Mononuclear cell (primary cell): ENCODE measurements around the gene ATP11A. TPM values are rescaled to one million over a fixed set of nuclear protein-coding genes. Genes with fewer than 3 reads are reported as not detected.

ENCODE experiments used
- H3K27me3 ChIP-seq: 2 replicates; pipeline ENCODE4 v1.6.0; 2011; ENCODE audit warnings: low read length, control low read depth; ENCODE audit not compliant: insufficient read depth
- H3K4me1 ChIP-seq: 2 replicates; pipeline ENCODE4 v1.5.1; 2011; ENCODE audit warnings: mild to moderate bottlenecking, low read length, control low read depth; ENCODE audit not compliant: insufficient read depth
- H3K4me3 ChIP-seq: 2 replicates; pipeline ENCODE4 v1.5.1; 2011; ENCODE audit warnings: mild to moderate bottlenecking, low read length, moderate library complexity
- H3K9me3 ChIP-seq: 2 replicates; pipeline ENCODE4 v1.5.1; 2011; ENCODE audit warnings: low read depth, mild to moderate bottlenecking, control low read depth, low read length
- total RNA-seq: library from RNA; depleted of rRNA; stranded (reverse); fragments of >200 nt; gene quantifications from one replicate; pipeline ENCODE4 v1.2.3, GENCODE V29; 2012

The ATP11A gene
- total RNA-seq, 1 donor = 24.9 TPM

DNA sequence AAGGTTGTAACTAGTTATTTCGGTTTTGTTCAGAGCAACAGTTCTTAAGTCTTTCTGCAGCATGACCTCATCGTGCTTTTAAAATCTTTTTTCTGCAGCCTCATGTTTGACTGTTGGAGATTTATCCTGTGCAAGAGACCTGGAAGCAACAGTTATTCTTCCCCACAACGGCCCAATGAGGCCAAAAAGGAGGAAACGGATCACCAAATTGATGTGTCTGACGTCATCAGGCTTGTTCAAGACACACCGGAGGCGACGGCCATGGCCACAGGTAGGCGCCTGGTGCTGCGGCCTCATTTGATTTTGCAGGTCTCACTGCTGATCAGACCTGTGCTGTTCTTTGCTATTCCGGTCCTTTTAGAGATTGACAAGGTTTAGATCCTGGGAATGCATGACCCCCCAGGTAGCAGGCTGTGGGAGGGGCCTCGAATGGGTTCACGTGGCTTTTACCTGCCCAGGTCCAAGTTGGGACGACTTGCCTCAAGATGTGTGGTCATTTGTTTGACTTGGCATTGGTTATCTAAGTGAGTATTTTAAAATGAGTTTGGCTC is 212.3 kb downstream of the ATP11A start:
- Histone ChIP-seq H3K4me3 (no peak overlapping the region), H3K27me3 (no peaks in the 10 kb centered on the region), H3K9me3 (no peaks in the 10 kb centered on the region), H3K4me1 (no peaks in the 10 kb centered on the region)

DNA sequence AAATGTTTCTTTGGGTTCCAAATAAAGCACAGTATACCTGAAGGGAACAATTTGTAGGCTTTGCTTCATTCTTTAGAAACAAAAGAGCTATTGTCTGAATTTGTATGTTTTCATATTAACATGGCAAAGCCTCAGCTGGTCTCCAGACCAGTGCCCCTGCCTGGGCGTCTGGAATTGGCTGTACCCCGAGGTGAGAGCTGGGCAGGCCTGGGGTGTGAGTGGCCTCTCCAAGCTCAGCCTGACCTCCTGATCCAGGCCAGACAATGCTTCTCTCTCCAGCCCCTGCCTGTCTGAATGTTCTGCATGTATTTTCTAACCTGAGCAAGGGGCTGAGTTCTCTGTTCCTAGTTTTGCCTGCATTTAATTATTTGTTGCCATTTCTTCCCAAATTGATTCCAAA is 212.8 kb downstream of the ATP11A start:
- Histone ChIP-seq H3K9me3 (no peaks in the 10 kb centered on the region), H3K4me1 (no peaks in the 10 kb centered on the region), H3K27me3 (no peaks in the 10 kb centered on the region), H3K4me3 (no peak overlapping the region)

GRCh38 chr13:112903071-112903577 is 213.3 kb downstream of the ATP11A start:
- H3K4me1 ChIP-seq = peaks cover 2% of the 10 kb centered on the region
- H3K27me3 ChIP-seq = no peaks in the 10 kb centered on the region
- H3K9me3 ChIP-seq = no peaks in the 10 kb centered on the region
- no peak overlapping the region for H3K4me3 ChIP-seq

- H3K27me3 ChIP-seq = no peaks in the 10 kb centered on the region
- H3K9me3 ChIP-seq = no peaks in the 10 kb centered on the region
- H3K4me1 ChIP-seq = peaks cover 3% of the 10 kb centered on the region
- H3K4me3 ChIP-seq = no peak overlapping the region
Measured at GRCh38 chr13:112903606-112904195, 213.9 kb downstream of the ATP11A start.

- H3K27me3 ChIP-seq = no peaks in the 10 kb centered on the region
- H3K9me3 ChIP-seq = no peaks in the 10 kb centered on the region
- peaks cover 3% of the 10 kb centered on the region for H3K4me1 ChIP-seq
- H3K4me3 ChIP-seq = no peak overlapping the region
Measured at GRCh38 chr13:112904436-112904960, 214.7 kb downstream of the ATP11A start.

- no peaks in the 10 kb centered on the region for H3K9me3 ChIP-seq
- H3K4me3 ChIP-seq = no peak overlapping the region
- peaks cover 3% of the 10 kb centered on the region for H3K4me1 ChIP-seq
- H3K27me3 ChIP-seq = no peaks in the 10 kb centered on the region
Measured at GRCh38 chr13:112905086-112905485, 215.2 kb downstream of the ATP11A start.

DNA sequence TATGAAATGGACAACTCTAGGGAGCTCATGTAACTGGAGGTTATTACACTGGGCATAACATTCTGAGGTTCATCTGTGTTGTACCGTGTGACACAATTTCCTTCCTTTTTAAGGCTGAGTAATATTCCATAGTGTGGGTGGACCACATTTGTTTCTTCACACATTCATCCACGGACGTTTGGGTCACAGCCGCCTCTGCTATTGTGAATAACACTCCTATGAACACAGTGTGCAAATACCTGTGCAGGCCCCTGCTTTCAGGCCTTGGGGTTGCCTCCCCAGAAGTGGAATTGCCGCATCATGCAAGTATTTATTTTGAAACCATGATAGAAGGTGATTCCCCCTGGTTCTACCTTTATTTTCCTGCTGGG is 215.8 kb downstream of the ATP11A start:
- no peaks in the 10 kb centered on the region for H3K9me3 ChIP-seq
- H3K4me1 ChIP-seq = peaks cover 3% of the 10 kb centered on the region
- H3K27me3 ChIP-seq = no peaks in the 10 kb centered on the region
- H3K4me3 ChIP-seq = no peak overlapping the region

DNA sequence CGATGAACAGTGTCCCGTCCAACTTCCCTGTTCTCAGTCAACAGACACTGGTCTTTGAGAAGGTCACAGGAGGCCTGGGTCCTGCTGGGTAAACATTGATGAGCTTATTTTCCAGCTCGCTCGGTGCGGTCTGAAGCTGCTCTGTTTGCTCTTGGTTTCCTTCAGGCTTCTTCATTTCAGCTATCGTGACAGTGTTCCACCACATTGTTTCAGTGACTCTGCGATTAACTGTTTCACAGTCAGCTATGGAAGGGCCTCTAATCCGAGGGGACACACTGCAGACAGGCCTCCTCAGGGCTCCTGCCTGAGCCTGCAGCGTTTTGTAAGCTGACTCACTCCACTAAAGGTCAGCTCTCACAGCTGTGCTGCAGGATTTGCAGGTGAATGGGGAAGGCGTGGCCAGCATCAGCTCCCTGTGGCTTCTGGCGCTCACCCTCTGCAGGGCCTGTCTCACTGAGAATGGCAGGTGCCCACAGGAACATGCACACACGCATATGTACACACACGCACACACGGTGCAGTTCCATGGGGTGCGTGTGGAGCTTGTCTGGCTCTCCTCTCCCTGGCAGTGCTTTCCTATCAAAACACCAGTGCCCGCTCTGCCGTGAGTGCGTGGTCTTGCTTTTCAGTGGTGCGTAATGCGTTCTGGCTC is 216.3 kb downstream of the ATP11A start:
- Histone ChIP-seq H3K27me3 (no peaks in the 10 kb centered on the region), H3K9me3 (no peaks in the 10 kb centered on the region), H3K4me3 (no peak overlapping the region), H3K4me1 (peaks cover 3% of the 10 kb centered on the region)

- H3K4me1 ChIP-seq = peaks cover 3% of the 10 kb centered on the region
- H3K27me3 ChIP-seq = no peaks in the 10 kb centered on the region
- H3K4me3 ChIP-seq = no peak overlapping the region
- H3K9me3 ChIP-seq = no peaks in the 10 kb centered on the region
Measured at GRCh38 chr13:112907286-112907685, 217.4 kb downstream of the ATP11A start.

DNA sequence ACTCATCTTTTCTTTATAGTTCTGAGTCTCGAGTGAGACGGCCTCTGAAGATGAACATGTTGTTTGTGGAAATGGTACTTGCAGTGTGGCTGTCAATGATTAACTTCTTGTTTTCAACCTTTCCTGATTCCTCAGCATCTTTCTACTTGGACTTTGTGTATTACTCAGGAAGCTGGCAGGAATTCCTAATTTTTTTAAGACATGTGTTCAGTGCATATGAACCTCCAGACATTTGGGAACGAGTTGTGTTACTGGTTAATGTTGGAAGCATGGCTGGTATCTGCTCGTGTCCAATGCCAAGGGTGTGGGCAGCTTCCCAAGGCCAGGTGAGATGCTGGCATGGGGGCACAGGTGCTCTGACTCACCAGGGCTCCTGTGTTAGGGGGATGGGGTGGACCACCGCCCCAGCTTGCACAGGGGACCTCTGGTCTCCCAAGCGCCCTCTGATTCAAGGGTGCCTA is 218.1 kb downstream of the ATP11A start:
- Histone ChIP-seq H3K4me3 (no peak overlapping the region), H3K9me3 (no peaks in the 10 kb centered on the region)

GRCh38 chr13:112908342-112908741 is 218.5 kb downstream of the ATP11A start:
- Histone ChIP-seq H3K4me1 (peaks cover 3% of the 10 kb centered on the region), H3K27me3 (no peaks in the 10 kb centered on the region), H3K4me3 (no peak overlapping the region), H3K9me3 (no peaks in the 10 kb centered on the region)

More for the DNA sequence above, 218.1 kb downstream of the ATP11A start:
- Histone ChIP-seq H3K4me1 (peaks cover 3% of the 10 kb centered on the region), H3K27me3 (no peaks in the 10 kb centered on the region)

- peaks cover 3% of the 10 kb centered on the region for H3K4me1 ChIP-seq
- no peaks in the 10 kb centered on the region for H3K9me3 ChIP-seq
Measured at GRCh38 chr13:112910016-112910415, 220.2 kb downstream of the ATP11A start.

GRCh38 chr13:112910616-112911280 is 220.9 kb downstream of the ATP11A start:
- no peaks in the 10 kb centered on the region for H3K9me3 ChIP-seq
- peaks cover 3% of the 10 kb centered on the region for H3K4me1 ChIP-seq

More at GRCh38 chr13:112910016-112910415, 220.2 kb downstream of the ATP11A start:
- no peaks in the 10 kb centered on the region for H3K27me3 ChIP-seq
- no peak overlapping the region for H3K4me3 ChIP-seq

DNA sequence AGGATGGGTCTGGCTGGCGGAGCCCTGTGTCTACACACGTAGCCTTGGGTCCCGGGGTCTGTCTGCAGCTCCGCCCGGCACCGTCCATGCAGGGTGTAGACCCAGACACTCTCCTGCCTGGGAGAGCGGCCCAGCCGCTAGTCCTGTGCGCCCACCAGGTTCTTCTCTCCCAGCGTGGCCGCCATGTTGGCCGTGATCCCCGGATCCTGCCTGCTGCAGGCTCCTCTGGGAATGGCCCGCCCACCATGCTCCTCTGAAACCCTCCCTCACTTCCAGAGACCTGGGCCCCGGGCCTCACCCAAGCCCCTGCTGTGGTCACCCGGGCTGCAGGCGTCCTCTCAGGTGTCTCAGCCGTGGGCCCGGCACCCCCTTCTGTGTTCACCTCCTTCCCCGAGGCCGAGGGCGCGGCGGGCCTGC is 221.5 kb downstream of the ATP11A start:
- Histone ChIP-seq H3K4me3 (no peak overlapping the region), H3K27me3 (no peaks in the 10 kb centered on the region), H3K9me3 (no peaks in the 10 kb centered on the region), H3K4me1 (peaks cover 3% of the 10 kb centered on the region)

More at GRCh38 chr13:112910616-112911280, 220.9 kb downstream of the ATP11A start:
- Histone ChIP-seq H3K4me3 (no peak overlapping the region), H3K27me3 (no peaks in the 10 kb centered on the region)

- Histone ChIP-seq H3K9me3 (no peaks in the 10 kb centered on the region), H3K4me1 (peaks cover 3% of the 10 kb centered on the region), H3K4me3 (no peak overlapping the region), H3K27me3 (no peaks in the 10 kb centered on the region)
Measured at GRCh38 chr13:112911883-112912282, 222.0 kb downstream of the ATP11A start.
